ENCODE measurements around the gene ALDH2.
"Not testable (repeated sequence)": the region's sequence is repeated elsewhere in the genome, so short reads cannot be mapped to it uniquely, and the experiment has no call there.

ALDH2 gene

DNA sequence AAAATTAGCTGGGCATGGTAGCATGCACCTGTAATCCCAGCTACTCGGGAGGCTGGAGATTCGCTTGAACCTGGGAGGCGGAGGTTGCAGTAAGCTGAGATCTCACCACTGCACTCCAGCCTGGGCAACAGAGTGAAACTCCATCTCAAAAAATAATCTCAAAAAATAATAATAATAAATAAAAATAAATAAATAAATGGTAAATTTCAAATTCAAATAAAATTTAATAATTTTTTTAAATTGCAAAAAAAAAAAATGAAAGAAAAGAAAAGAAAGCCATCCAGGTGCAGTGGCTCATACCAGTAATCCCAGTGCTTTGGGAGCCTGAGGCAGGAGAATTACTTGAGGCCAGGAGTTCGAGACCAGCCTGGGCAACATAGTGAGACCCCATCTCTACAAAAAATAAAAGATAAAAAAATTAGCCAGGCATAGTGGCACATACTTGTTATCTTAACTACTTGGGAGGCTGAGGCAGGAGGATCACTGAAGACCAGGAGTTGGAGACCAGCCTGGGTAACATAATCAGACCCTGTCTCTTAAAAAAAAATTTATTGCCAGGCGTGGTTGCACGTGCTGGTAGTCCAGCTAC is 36.4 kb downstream of the ALDH2 start:
- TF ChIP-seq, protein P1, sequence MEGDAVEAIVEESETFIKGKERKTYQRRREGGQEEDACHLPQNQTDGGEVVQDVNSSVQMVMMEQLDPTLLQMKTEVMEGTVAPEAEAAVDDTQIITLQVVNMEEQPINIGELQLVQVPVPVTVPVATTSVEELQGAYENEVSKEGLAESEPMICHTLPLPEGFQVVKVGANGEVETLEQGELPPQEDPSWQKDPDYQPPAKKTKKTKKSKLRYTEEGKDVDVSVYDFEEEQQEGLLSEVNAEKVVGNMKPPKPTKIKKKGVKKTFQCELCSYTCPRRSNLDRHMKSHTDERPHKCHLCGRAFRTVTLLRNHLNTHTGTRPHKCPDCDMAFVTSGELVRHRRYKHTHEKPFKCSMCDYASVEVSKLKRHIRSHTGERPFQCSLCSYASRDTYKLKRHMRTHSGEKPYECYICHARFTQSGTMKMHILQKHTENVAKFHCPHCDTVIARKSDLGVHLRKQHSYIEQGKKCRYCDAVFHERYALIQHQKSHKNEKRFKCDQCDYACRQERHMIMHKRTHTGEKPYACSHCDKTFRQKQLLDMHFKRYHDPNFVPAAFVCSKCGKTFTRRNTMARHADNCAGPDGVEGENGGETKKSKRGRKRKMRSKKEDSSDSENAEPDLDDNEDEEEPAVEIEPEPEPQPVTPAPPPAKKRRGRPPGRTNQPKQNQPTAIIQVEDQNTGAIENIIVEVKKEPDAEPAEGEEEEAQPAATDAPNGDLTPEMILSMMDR (conservative IDR thresholded peaks at IDR 0.05; ENCODE audit: low read depth, low read length): no peak
- DNase-seq (ENCODE audit: low read depth): no peak
- H3K4me3 ChIP-seq (ENCODE audit: low read depth, low read length): no peak overlapping the region

GRCh38 chr12:111803851-111804250 is 37.1 kb downstream of the ALDH2 start:
- no peak overlapping the region for H3K4me3 ChIP-seq (ENCODE audit: low read depth, low read length)
- TF ChIP-seq, protein P1 (conservative IDR thresholded peaks at IDR 0.05; ENCODE audit: low read depth, low read length): no peak
- no peak for DNase-seq (ENCODE audit: low read depth)

GRCh38 chr12:111806304-111806703 is 39.6 kb downstream of the ALDH2 start:
- TF ChIP-seq, protein P1 (conservative IDR thresholded peaks at IDR 0.05; ENCODE audit: low read depth, low read length): no peak
- H3K4me3 ChIP-seq (ENCODE audit: low read depth, low read length): no peak overlapping the region
- no peak for DNase-seq (ENCODE audit: low read depth)

GRCh38 chr12:111807232-111807631 is 40.5 kb downstream of the ALDH2 start:
- TF ChIP-seq, protein P1 (conservative IDR thresholded peaks at IDR 0.05; ENCODE audit: low read depth, low read length): no peak
- DNase-seq (ENCODE audit: low read depth): no peak
- no peak overlapping the region for H3K4me3 ChIP-seq (ENCODE audit: low read depth, low read length)

GRCh38 chr12:111812881-111813741 is 46.4 kb downstream of the ALDH2 start:
- TF ChIP-seq, protein P1 (conservative IDR thresholded peaks at IDR 0.05; ENCODE audit: low read depth, low read length): peak; percentile 91
- peak; percentile 93 for DNase-seq (ENCODE audit: low read depth)

DNA sequence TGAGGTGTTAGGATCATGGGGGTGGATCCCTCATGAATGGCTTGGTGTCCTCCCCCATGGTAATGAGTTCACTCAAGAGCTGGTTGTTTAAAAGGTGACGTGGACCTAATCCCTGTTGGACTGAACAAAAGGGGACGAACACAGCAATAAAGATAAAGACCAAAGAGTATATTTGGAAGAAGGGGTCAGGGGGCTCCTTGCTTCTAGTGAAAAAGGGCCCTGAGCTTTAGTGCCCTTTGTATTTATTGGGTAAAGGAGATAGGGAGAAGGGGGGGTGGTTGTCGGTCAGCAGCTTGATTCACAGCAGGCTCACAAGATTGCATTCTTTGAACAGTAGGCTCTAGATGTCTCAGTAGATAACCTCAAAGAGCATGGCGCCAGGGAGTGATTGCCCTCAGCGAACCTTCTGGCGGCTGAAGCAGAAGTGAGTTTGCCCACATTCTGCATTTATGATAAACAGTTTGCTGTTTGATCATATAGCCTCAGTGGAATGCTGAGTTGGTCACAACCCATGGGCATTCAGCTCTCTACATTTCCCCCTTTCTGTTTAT is 49.4 kb downstream of the ALDH2 start:
- TF ChIP-seq, protein P1 (conservative IDR thresholded peaks at IDR 0.05; ENCODE audit: low read depth, low read length): no peak
- no peak for DNase-seq (ENCODE audit: low read depth)
- H3K4me3 ChIP-seq (ENCODE audit: low read depth, low read length): no peak overlapping the region

More at GRCh38 chr12:111812881-111813741, 46.4 kb downstream of the ALDH2 start:
- no peak overlapping the region for H3K4me3 ChIP-seq (ENCODE audit: low read depth, low read length)

- not testable (repeated sequence) for DNase-seq (ENCODE audit: low read depth); H3K4me3 ChIP-seq (ENCODE audit: low read depth, low read length)
Measured at GRCh38 chr12:111816898-111817297, 50.2 kb downstream of the ALDH2 start.

Data from choroid plexus epithelial cell (primary cell).